Fibroblast of villous mesenchyme (primary cell): ENCODE data around the gene MAPRE2. TPM values are rescaled to one million over a fixed set of nuclear protein-coding genes. Genes with fewer than 3 reads are reported as not detected.

Experiments
- DNase-seq: peaks from one replicate; pipeline ENCODE4 v3.0.0-alpha.2; 2010; ENCODE audit warnings: low read depth
- H3K4me3 ChIP-seq: 2 replicates; pipeline ENCODE4 v1.5.1; 2011; ENCODE audit warnings: low read depth, mild to moderate bottlenecking, low read length
- total RNA-seq: library from RNA; depleted of rRNA; stranded (reverse); fragments of >200 nt; gene quantifications from 2 replicates; pipeline ENCODE4 v1.2.3, GENCODE V29; 2012
- TF ChIP-seq, protein P1 (sequence below): IDR thresholded peaks from 2 replicates; pipeline ENCODE4 v1.5.1; 2012; ENCODE audit warnings: low read depth, mild to moderate bottlenecking, low read length; ENCODE audit not compliant: insufficient read depth

The MAPRE2 gene
- total RNA-seq, 1 donor: 18.6 TPM

DNA sequence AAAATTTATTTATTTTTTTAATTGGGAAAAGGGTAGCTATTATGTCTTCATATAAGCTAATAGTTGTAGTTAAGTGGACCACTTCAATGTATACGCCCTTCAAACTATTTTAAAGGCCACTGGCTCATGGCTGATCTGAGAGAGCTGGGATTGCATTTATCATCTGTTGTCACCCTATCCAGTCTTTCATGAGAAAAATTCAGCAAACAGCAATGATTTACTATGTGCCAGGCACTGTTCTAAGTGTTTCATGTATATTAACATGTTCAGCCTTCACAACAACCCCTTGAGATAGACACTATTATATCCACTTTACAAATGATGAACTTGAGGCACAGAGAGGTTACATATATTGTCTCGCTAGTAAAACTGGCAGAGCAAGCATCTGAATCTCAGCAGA lies 133.5 kb downstream of the MAPRE2 start:
- no peak overlapping the region for H3K4me3 ChIP-seq
- no peak for DNase-seq
- TF ChIP-seq, protein P1, sequence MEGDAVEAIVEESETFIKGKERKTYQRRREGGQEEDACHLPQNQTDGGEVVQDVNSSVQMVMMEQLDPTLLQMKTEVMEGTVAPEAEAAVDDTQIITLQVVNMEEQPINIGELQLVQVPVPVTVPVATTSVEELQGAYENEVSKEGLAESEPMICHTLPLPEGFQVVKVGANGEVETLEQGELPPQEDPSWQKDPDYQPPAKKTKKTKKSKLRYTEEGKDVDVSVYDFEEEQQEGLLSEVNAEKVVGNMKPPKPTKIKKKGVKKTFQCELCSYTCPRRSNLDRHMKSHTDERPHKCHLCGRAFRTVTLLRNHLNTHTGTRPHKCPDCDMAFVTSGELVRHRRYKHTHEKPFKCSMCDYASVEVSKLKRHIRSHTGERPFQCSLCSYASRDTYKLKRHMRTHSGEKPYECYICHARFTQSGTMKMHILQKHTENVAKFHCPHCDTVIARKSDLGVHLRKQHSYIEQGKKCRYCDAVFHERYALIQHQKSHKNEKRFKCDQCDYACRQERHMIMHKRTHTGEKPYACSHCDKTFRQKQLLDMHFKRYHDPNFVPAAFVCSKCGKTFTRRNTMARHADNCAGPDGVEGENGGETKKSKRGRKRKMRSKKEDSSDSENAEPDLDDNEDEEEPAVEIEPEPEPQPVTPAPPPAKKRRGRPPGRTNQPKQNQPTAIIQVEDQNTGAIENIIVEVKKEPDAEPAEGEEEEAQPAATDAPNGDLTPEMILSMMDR: no peak

GRCh38 chr18:35176925-35177324 lies 135.7 kb downstream of the MAPRE2 start:
- TF ChIP-seq, protein P1: no peak
- no peak for DNase-seq
- no peak overlapping the region for H3K4me3 ChIP-seq

GRCh38 chr18:35178260-35178659 lies 137.0 kb downstream of the MAPRE2 start:
- TF ChIP-seq, protein P1: no peak
- no peak overlapping the region for H3K4me3 ChIP-seq
- peak; percentile 16 for DNase-seq

GRCh38 chr18:35179906-35180305 lies 138.7 kb downstream of the MAPRE2 start:
- TF ChIP-seq, protein P1: no peak
- no peak for DNase-seq
- no peak overlapping the region for H3K4me3 ChIP-seq

DNA sequence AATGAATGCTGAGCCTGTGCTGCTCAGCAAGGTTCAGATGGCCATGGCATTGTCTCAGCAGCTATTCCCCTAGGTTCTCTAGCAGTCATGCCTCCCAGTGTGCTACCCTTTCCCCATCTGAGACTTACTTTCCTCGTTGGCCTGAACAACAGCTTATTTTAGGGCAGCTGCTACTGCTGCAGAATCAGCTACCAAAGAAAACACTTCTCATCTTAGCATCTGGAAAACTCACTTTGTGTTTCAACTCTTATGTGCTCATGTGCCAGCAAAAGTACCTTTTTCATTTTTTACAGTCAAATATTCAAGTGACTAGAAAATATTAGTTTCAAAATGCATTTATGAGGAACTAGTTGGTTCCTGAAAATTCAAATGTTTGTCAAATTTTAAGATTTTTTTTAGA lies 139.2 kb downstream of the MAPRE2 start:
- no peak overlapping the region for H3K4me3 ChIP-seq
- DNase-seq: no peak
- TF ChIP-seq, protein P1: no peak

- DNase-seq: no peak
- no peak overlapping the region for H3K4me3 ChIP-seq
These were observed 140.9 kb downstream of the MAPRE2 start for GRCh38 chr18:35182151-35182550.

DNA sequence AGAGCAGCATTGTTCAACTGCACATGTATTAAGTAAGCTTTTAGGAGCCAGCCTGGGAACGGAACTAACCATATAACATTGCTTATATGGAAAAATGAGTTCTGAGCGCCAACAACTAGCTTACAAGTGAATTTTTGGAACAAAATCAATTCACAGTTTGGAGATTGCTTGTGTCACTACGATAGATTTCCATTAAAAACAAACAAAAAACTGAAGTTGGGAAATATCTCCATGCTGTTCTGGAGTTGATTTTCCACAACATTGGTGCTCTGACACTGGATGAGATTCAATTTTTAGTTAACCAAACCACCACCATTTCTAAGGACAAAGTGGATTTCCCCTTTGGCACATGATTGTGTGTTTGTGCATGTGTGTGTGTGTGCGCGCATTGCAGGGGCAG lies 142.7 kb downstream of the MAPRE2 start:
- no peak for DNase-seq
- TF ChIP-seq, protein P1: no peak
- no peak overlapping the region for H3K4me3 ChIP-seq

More at GRCh38 chr18:35182151-35182550, 140.9 kb downstream of the MAPRE2 start:
- TF ChIP-seq, protein P1: no peak
